Measurements from ENCODE around the gene PIKFYVE.

DNA sequence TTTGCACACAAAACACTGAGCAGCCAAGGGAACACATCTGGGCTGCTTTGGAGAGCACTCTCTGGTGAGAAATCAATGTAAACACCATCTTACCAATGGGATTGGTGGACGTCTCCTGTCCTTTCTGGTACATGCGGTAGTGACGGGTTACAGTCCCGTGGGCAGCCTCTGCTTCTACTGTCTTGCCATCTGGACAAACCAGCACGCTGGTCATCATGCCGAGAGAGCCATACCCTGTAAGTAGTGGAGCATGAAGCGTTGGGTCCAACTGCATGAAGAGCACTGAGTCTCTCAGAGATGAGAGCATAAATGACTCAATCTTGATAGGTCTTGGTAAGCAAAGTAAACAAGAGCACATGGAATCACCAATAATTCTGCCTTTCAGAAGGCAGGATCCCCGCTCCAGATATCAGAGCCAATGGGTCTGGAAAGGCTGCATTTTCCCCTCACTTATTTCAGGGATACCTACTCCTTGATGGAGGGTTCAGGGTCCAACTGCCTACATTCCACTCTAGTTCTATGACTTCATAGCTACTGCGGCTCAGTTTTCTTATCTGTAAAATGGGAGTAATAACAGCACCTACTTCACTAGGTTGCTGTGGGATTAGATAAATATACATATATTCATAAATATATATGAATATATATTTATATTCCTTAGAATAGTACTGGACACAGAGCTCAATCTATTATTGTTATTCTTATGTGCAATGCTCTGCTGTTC, 26.1 kb upstream of the PIKFYVE start:
- TF ChIP-seq FOXM1 (IDR thresholded peaks at IDR 0.05; ENCODE audit: borderline replicate concordance) (no peak), ELF4 (IDR thresholded peaks at IDR 0.05) (no peak), SP1 (IDR thresholded peaks at IDR 0.05) (no peak), FOXK2 (IDR thresholded peaks at IDR 0.05) (no peak), ARNT (IDR thresholded peaks at IDR 0.05) (no peak), FOXA1 (IDR thresholded peaks at IDR 0.05) (no peak), BHLHE40 (IDR thresholded peaks at IDR 0.05; ENCODE audit: borderline replicate concordance) (no peak), TARDBP (IDR thresholded peaks at IDR 0.05) (no peak), L3MBTL2 (conservative IDR thresholded peaks at IDR 0.05) (no peak), HDGF (IDR thresholded peaks at IDR 0.05; ENCODE audit: borderline replicate concordance) (no peak), CTBP1 (IDR thresholded peaks at IDR 0.05; ENCODE audit: borderline replicate concordance) (no peak), LEF1 (IDR thresholded peaks at IDR 0.05; ENCODE audit: borderline replicate concordance) (no peak), SUZ12 (IDR thresholded peaks at IDR 0.05) (no peak)
- TF ChIP-seq, protein P1, sequence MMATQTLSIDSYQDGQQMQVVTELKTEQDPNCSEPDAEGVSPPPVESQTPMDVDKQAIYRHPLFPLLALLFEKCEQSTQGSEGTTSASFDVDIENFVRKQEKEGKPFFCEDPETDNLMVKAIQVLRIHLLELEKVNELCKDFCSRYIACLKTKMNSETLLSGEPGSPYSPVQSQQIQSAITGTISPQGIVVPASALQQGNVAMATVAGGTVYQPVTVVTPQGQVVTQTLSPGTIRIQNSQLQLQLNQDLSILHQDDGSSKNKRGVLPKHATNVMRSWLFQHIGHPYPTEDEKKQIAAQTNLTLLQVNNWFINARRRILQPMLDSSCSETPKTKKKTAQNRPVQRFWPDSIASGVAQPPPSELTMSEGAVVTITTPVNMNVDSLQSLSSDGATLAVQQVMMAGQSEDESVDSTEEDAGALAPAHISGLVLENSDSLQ (IDR thresholded peaks at IDR 0.05): no peak

Data from HEK293T (cell line).